GM19372 (cell line): ENCODE data around the gene RASSF9.

ENCODE experiments used
- ATAC-seq: cut with Tn5 transposase; IDR thresholded peaks from one replicate; pipeline ENCODE4 v1.9.1; 2021; ENCODE audit warnings: mild to moderate bottlenecking, low read depth, moderate library complexity; ENCODE audit not compliant: unreplicated experiment

RASSF9 gene

DNA sequence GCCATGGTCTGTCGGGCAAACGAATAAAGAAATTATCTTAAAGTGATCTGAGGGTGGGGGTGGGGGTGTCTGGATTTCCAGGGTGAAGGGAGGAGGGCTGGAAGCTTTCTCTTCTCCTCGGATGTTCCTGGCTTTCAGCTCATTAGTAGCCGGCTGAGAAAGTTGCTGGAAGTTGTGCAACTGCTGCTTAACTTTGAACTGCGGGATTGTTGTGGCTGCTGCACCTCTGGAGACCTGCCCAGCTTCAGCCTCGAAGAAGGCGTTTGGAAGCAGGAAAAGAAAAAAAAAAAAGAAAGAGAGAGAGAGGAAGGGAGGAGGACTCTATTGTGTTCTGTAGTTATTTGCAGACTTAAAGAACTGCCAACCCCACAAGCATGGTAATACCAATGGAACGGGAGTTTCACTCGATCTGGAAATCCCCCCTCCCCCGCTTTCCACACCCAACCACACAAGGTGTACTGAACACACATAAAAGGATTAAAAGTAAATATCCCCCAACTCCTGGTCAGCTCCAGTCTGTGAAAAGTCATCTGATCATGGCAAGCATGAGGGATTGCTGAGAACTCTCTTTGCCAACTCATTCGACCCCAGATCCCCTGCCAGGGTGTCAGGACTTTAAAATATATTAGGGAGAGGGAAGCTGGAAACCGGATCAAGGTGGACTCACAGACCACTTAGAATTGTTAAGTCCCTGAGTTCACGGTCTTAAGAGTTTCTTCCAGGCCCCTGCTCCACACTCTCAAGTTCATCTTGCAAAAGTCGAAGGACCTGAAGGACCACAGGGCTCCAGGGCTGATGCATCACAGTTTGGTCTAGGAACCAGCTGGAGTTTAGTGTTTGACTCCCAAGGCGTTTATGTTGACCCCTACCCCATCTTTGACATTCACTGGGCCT, at the start of gene RASSF9:
Gene RASSF9 (minus strand): TSS at position 213 of the 894 bp plus-strand sequence. CDS start 208 bp downstream, at position 5.
- ATAC-seq = no peak

DNA sequence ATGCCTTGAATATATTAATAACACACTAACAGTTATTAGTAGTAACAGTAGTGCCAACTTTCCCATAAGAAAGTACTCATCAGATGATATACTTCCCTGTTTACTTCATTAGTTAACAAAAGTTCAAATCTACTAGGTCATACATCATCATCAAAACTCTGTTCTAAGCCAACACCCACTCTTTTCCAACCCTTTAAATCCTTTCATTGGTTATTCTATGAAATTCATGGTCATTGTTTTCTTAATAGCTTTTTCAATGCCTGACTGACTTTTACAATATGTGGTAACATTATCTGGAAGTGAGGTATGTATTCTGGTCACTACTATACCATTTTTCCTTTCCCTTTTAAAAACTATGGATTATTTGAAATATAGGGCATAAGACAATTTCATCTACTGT, 47.6 kb upstream of the RASSF9 start:
- ATAC-seq = no peak

DNA sequence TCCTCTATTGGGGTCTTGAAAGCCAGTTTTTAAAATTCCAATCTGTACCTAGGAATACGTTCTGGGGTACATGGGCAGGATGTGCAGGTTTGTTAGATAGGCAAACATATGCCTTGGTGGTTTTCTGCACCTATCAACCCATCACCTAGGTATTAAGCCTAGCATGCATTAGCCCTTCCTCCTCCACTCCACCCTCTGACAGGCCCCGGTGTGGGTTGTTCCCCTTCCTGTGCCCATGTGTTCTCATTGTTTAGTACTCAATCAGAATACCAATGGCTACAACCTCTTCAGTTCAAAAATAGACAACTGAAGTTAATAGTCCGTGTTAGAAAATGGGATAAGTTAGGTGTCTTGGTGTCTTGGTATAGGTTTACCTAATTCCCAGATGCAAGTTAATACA, 41.2 kb upstream of the RASSF9 start:
- no peak for ATAC-seq

DNA sequence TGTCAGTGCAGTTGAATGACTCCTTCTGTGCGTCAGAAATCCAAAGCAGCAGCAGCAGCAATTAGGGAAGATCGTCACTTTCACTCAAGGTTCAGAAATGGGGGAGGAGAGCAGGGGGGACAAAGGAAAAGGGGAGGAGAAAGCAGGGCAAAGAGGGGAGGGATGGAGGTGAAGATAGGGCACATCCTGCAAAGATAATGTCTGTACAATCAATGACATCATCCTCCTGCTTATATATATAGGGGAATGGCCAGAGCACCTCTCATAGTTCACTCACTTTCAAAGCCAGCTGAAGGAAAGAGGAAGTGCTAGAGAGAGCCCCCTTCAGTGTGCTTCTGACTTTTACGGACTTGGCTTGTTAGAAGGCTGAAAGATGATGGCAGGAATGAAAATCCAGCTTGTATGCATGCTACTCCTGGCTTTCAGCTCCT, 37.8 kb upstream of the RASSF9 start, which contains the start of gene NTS:
Gene NTS (plus strand): TSS at position 265 of the 431 bp plus-strand sequence. CDS start 109 bp downstream, at position 374.
- peak; percentile 74 for ATAC-seq

DNA sequence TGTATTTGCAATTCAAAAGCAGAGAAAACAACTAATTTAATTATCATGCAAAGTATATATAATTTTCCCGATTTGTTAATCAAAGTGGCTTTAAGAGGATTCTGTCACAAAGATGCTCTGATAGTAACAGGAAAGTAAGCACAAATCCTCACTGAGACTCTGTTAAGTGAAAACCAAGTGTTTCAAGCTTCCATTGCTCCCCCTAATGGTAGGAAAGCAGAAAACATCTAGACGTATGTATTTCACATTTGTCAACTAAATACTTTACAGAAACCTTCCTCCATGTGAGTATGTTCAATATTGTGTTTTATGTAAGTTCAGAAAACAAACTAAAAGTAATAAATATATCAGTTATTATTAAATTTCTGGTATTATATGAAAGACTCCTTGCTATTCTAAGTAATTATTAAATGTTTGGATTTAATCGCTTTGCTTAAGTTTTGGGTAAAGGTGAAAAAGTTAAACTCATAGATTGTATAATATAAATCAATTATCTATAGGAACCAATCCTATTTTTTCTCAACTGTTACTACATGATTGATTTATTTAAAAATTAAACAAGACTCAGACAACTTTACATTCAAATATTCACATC, 36.4 kb upstream of the RASSF9 start:
- ATAC-seq = peak; percentile 83

DNA sequence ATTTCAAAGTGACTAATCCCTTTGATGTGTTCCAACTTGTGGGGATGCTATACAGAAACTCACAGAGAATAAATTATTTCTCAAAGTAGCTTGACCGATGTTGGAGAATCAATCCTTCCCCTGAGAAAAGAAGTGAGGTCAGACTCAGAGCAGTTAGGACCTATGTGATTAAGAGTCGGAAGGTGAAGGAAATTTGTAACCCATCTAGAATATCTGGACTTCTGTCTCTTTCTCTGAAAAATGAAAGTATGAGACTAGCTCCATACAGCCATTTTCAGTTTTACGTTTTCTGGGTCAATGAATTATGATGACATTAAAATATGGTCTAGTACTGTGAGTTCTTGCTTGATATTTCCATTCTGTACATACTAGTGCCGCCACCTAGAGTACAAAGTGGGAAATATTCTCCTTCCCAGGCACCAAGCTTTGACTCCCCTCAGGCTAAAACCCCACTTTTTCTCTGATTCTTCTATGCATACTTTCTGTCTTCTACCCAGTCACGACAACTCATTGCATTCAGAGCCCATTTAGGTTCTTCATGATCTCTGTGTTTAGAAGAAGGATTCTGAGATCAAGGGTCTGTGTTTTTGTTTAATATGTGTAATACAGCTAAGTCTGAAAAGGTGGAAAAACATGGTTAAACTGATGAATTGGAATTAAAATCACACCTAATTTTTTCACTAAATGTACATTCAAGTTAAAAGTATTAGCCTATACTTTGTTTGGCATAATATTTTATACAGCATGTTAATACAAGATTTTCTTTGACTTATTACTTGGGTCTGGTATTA, 31.0 kb upstream of the RASSF9 start:
- peak; percentile 89 for ATAC-seq

DNA sequence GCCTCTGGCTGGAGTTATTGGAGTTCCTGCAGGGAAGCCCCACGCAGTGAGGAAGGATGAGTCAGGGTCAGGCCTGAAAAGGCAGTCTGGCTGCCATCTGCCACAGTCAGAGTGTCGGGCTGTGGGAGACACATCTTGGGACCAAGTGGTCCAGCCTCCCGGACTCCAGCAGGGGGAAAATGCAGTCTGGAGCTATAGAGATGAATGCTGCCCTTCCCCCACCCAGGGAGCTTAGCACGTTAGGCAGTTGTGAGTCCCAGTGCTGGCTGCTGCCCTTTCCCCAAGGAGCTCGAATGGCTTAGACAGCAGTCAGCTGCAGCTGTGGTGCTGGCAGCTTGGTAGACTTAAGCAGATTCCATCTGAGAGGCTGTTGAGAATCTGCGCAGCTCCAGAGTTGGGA, 29.7 kb upstream of the RASSF9 start:
- ATAC-seq = no peak

DNA sequence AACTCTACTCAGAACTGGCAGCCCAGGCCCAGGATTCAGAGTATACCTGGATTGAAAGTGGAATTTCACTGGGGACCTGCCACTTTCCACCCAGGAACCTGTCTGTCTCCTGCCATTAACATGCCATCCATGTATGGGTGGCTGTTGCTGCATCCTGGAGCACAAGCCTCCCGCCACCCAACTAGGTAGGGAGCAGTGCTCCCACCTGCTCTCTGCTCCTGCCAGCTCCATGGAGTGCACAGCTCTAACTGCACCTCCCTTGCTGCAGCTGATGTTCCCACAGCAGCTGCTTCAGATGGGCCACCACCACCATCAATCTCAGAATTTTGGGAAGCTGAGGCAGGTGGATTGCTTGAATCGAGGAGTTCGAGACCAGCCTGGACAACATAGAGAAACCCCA, 20.8 kb upstream of the RASSF9 start:
- no peak for ATAC-seq

DNA sequence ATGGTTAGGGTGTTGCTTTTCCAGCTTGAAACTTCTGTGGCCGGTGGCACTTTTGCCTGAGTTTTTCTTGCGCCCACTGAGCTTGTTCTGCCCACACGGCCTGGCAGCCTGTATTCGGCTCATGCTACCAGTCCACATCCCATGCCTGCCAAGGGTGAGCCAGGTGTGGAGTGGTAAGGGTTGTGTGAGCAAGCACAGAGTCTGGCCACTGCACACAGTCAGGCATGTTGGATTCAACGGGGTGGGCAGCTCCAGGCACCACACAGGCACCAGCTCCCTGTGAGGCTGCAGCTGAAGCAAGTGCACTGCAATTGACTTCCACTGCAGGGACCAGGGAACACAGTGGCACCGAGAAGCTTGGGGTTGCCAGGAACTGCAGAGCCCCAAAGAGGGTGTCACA, 19.1 kb upstream of the RASSF9 start:
- no peak for ATAC-seq

DNA sequence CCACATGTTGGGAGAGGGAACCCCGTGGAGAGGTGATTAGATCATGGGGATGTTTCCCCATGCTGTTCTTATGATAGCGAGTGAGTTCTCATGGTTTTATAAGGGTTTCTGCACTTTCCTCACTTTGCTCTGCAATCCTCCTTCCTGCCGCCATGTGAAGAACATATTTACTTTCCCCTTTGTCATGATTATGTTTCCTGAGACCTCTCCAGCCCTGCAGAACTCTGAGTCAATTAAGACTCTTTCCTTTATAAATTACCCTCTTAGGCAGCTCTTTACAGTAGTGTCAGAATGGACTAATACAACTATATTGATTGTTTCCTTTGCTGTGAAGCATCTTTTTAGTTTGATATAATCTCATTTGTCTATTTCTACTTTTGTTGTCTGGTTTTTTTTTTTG, 13.1 kb upstream of the RASSF9 start:
- no peak for ATAC-seq

DNA sequence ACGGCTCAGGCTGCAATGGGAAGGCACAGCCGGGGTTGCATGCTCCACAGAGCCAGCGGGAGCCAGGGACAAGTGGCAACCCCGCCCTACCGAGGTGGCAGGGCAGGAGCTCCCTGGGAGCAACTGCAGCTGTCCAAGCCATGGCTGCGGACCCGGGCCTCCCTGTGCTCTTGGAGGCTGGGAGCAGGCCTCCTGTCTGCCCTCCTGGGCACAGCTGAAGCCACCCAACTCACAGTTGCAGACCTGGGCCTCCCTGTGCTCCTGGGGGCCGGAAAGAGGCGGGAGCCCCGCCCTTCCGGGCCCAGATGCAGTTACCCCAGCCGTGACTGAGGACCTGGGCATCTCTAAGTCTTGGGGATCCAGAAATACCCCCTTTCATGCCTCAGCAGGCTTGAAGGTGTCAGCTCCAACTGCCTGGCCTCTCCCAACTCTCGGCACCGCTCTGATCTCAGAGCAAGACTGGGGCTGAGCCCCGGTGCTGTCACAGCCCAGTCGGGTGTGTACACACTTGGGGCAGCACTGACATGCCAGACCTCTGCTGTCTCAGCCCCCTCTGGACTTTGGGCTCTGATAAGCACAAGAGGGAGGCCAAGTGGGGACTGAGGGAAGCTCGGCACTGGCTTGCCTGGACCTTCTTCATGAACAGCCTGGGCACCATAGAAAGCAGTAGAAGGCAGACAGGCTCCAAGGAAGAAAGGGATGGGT, 7.5 kb upstream of the RASSF9 start:
- ATAC-seq = no peak

DNA sequence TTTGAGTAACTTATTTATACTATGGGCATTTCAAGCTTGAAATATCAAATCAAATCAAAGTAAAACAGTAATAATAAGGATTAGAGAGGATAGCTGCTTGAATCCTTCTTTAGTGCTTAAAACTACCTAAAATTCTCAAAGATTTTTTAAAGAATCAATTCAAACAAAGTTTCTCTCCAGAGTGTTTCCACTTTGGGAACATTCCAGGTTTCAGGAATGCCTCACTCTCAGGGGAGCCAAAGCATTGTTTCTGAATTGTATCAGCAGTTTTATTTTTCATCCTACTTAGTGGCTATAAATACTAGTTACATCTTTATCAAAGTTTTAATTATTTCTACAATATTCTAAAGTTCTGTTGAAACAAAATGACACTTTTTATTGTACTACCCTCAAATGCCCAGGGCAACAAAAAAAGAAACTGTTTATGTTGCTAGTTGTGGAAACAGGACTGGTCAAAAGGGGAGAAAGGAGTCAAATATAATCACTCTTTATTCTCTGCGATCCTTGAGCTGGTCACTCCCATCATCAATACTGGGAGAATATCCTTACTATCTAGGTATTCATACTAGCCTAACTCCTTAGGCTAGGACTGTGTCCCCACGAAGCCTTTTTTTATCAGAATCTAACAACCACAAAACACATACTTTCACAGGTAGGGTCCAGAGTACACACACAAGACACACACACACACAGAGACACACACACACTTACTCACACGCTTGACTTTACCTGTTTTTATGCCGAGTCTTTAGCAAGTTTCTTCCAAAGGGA, 598 bp downstream of the RASSF9 start:
- ATAC-seq = no peak

DNA sequence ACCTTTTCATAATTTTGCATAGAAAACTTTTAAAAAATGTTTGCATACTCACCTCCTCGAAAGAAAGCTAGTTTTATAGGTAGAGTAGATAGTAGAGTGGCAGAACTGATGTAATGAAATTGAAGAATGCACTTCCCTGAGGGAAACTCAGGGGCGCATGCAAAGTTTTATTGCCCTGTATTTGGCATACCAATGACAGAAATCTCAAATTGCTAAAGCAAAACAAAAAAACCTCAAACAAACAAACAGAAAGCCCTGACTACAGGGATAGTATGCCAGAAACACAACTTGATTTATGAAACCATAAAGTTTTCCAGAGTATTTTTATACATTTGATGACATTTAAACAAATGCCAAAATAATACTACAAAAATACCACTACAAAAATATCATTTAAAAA, 1.8 kb downstream of the RASSF9 start:
- no peak for ATAC-seq

DNA sequence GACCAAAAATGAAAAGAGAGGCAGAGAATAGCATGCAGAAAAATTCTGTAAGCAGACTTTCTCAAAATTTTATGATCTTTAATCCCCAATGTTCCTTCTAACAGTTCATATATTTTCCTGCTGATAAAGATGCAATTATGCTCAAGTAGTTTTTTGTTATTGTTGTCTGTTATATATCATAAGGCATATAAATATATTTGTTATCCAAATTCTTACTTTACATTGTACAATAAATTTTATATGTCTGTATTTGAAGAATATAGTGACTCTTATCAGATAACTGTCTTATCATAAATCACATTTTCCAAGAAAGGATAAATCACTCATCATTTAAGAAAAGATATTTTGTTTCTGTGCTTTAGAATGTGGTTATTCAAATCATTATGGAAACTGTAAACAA, 2.6 kb downstream of the RASSF9 start:
- ATAC-seq = no peak

DNA sequence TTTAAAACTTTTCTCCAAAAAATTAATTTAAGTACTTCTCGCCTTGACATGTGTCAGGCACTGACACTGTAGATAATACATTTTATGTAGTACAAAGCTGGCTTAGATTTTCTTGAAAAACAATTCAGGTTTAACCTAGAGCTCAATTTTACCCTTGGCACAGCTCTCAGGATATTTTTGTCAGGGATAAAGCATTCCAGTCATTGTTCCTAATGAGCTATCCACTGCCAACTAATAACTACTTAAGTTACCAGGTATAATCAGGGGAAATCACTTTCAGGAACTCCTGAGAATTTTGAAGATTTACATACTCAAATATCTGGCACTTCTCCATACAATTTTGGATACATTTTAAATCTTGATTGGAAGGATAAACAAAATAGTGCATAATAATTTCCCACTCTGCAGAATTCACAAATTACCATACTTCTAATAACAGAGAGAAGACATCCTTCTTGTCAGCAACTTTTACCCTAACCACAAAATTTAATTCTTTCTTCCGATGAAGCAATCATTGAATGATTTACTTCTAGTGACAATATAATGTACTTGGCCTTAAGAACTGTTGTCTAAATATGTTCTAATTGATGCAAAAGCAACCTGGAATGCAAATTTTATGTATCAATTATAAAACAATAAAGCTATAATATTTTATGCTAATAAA, 4.8 kb downstream of the RASSF9 start:
- no peak for ATAC-seq

DNA sequence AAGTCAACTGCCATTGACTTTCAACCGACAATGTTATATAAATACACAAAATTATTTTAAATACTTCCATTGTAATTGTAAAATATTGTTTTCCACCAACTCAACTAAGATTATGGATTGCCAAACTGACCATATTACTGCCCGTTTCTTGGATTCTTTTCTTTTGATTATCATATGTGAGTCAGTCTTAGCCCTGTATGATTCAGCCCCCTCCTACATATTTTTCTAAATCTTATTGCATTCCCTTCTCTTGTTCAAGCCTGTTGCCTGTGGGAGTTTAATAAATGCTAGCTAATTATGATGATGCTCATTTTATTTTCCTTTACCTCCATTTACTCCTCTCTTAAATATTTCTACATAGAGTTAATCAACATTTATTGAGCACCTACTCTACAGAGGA, 6.8 kb downstream of the RASSF9 start:
- no peak for ATAC-seq

DNA sequence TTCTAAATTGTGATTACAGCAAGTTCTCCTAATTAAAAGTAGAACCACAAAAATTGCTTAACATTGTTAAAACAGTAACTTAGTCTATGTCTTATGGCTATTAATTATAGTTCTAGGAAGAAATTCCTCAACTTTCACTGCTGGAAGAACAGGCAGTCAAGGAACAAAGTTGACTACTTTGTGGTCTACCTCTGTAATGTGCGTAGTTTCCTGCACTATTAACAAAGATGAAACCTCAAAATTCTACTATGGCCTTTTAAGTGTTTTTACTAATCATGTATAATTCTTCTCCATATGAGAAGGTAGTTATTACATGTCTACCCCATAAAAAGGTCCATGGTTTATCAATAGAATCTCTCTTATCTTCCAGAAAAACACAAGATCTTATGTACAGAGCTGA, 7.6 kb downstream of the RASSF9 start:
- no peak for ATAC-seq

DNA sequence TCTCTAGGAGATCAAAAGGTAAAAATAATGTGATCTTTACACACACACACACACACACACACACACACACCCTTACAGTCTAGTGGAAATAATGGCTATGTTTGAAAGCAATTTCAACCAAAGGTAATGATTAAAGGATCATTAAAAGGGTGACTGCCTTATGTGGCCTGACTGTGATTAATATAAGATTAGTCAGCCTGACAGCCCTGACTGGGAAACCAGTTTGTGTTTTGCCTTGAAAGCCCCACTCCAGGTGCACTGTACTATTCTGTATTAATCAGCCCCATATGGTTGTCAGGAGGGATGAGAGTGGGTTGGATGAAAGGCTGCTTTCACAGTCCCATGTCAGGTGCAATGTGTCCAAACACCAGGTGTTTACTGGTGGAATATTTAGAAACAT, 10.5 kb downstream of the RASSF9 start:
- no peak for ATAC-seq

DNA sequence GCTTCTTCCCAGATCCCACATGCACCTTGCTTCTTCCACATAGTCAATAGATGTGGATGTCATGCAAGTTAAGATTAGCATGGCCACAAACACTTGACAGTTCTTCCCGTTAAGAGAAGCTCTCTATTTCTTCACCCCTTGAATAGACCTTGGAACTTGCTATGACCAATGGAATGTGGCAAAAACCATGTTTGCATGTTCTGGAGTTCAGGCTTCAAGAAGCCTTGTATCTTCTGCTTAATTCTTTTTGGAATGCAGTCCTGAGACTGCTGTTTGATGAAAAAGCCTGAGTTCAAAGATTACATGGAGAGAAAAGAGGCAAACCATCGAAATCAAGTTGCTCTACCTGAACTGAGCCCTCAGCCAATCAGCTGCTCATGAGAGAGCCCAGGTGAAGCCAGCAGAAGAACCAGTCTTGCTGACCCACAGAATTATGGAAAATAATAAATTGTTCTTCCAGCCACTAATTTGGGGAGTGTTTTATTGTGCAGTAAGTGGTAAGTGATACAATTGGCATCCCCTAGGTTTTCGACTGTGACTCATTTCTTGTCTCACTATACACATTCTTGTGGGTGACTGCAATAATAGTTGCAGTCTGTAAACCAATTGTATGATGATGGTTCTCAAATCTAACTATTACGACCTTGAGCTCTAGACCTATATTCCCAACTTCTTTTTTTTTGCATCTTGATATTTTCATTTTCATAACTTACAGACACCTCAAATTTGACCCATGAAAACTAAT, 12.6 kb downstream of the RASSF9 start:
- no peak for ATAC-seq
